Measurements from ENCODE around the gene CRYBG2.

- no peak for TF ChIP-seq SMC3 (IDR thresholded peaks at IDR 0.05; ENCODE audit: borderline replicate concordance, low read length)
- TF ChIP-seq, protein P1, sequence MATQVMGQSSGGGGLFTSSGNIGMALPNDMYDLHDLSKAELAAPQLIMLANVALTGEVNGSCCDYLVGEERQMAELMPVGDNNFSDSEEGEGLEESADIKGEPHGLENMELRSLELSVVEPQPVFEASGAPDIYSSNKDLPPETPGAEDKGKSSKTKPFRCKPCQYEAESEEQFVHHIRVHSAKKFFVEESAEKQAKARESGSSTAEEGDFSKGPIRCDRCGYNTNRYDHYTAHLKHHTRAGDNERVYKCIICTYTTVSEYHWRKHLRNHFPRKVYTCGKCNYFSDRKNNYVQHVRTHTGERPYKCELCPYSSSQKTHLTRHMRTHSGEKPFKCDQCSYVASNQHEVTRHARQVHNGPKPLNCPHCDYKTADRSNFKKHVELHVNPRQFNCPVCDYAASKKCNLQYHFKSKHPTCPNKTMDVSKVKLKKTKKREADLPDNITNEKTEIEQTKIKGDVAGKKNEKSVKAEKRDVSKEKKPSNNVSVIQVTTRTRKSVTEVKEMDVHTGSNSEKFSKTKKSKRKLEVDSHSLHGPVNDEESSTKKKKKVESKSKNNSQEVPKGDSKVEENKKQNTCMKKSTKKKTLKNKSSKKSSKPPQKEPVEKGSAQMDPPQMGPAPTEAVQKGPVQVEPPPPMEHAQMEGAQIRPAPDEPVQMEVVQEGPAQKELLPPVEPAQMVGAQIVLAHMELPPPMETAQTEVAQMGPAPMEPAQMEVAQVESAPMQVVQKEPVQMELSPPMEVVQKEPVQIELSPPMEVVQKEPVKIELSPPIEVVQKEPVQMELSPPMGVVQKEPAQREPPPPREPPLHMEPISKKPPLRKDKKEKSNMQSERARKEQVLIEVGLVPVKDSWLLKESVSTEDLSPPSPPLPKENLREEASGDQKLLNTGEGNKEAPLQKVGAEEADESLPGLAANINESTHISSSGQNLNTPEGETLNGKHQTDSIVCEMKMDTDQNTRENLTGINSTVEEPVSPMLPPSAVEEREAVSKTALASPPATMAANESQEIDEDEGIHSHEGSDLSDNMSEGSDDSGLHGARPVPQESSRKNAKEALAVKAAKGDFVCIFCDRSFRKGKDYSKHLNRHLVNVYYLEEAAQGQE (IDR thresholded peaks at IDR 0.05; ENCODE audit: low read depth, low read length) = no peak
- no peak for TF ChIP-seq CHD2 (IDR thresholded peaks at IDR 0.05; ENCODE audit: borderline replicate concordance, low read depth, low read length)
- no peak for TF ChIP-seq POLR2A (IDR thresholded peaks at IDR 0.05; ENCODE audit: low read depth, low read length)
These were observed 7.1 kb upstream of the CRYBG2 start for GRCh38 chr1:26360807-26361604.

All from GM12878 (cell line).